HG02973 (cell line): ENCODE measurements around the gene SRPK1.

Source experiments
- ATAC-seq: cut with Tn5 transposase; IDR thresholded peaks from one replicate; pipeline ENCODE4 v1.9.1; 2021; ENCODE audit warnings: moderate library complexity; ENCODE audit not compliant: unreplicated experiment

The SRPK1 gene

GRCh38 chr6:35829306-35829705 lies 91.6 kb downstream of the SRPK1 start:
- no peak for ATAC-seq

DNA sequence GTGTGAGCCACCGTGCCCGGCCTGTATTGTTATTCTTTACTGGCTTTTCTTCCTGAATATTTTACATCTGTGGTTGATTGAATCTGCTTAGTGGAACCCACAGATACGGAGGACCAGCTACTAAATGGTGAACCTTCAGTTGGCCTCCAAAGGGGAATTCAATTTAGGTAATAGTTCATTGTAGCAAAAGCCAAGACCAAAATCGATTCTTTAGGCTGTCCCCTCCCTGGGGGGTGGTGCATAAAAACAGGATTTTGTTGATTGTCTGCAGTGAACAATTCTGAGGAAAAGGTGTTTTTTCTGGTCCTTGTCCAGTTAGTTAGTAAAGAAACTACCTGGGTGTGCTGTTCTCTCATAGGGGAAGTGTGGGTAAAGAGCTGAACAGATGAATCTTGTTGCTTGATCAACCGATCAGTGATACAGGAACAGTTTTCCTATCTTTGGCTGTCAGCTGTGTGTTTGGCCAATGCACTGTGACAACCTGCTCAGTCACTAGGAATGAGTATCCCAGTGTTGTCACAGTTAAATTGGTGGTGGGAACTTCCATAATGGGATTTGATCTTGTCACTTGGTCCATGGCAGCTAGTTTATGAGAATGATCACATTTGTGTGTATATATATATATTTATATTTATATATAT lies 96.2 kb downstream of the SRPK1 start:
- no peak for ATAC-seq

DNA sequence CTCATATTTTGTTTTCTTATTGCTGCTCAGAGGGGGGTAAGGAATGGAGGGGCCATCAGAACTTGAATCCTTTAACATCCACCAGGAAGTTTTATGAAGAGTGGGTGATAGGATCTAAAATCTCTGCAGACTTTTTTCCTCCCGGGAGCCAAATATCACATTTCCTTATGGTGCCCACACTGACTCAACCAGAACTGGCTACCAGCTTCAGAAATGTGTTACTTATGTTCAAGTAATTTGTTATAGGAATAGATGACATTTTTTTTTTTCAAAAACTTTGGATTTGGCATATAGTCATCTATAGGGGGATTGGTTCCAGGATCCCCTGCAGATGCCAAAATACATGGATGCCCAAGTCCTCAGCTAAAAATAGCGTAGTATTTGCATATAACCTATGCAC lies 97.3 kb downstream of the SRPK1 start:
- no peak for ATAC-seq

GRCh38 chr6:35817515-35817914 lies 103.4 kb downstream of the SRPK1 start:
- ATAC-seq: no peak

GRCh38 chr6:35811699-35811995 lies 109.3 kb downstream of the SRPK1 start:
- ATAC-seq: no peak

- no peak for ATAC-seq
These were observed 109.8 kb downstream of the SRPK1 start for GRCh38 chr6:35810971-35811698.

- ATAC-seq: no peak
These were observed 111.1 kb downstream of the SRPK1 start for GRCh38 chr6:35809809-35810208.

DNA sequence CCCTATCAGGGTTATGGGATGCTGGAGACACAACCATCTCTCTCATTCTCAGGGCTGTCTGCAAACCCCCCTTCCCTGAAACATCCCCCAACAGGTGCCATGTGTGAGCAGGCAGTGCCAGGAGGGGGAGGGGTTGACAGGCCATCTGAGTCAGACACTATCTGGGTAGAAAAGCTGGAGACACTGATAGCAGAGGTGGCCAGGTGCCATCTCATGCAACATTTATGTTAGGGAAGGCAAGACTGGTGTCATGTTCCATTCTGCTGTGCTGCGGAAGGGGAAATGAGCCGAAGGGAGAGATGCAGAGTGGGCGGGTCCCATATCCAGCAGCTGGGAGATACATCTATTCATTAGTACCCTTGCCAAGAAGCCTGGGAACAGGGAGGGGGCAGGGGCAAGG lies 112.2 kb downstream of the SRPK1 start:
- no peak for ATAC-seq

GRCh38 chr6:35804996-35805736 lies 115.7 kb downstream of the SRPK1 start, which contains the start of gene LHFPL5:
Gene LHFPL5, plus strand, starts transcription at chr6:35805352. Its CDS starts 319 bp downstream, at chr6:35805671.
- no peak for ATAC-seq

- ATAC-seq: no peak
These were observed 119.8 kb downstream of the SRPK1 start for GRCh38 chr6:35801148-35801547.

- no peak for ATAC-seq
These were observed 122.2 kb downstream of the SRPK1 start for GRCh38 chr6:35798706-35799105.

GRCh38 chr6:35797837-35798526 lies 122.9 kb downstream of the SRPK1 start:
- ATAC-seq: no peak

GRCh38 chr6:35796236-35796635 lies 124.7 kb downstream of the SRPK1 start:
- ATAC-seq: no peak

DNA sequence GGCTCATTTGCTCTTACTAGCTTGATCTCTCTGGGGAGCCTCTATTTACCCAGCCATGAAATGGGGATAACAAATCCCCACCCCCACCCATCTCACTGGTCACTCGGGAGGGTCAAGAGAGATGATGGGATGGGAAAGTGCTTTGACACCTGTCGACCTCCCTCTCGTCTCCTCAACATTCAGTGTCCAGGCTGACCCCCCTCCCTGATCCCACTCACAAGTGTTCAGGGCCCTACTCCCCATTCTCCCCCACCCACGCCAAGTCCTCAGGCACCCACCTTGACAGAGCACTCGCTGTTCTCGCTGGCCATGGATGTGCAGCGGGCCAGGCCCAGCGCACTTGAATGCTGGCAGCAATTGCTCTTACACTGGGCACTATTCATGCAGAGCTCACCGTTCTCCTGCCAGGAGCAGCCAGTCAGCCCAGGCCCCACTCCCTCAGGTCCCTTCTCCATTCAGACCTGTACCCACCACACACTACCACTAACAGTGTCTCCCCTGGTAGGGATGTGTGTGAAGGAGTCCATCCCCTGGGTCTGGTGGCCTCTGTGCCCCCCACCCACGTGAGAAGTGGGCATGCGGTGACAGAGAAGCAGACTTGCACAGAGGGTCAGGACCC lies 125.3 kb downstream of the SRPK1 start:
- no peak for ATAC-seq

DNA sequence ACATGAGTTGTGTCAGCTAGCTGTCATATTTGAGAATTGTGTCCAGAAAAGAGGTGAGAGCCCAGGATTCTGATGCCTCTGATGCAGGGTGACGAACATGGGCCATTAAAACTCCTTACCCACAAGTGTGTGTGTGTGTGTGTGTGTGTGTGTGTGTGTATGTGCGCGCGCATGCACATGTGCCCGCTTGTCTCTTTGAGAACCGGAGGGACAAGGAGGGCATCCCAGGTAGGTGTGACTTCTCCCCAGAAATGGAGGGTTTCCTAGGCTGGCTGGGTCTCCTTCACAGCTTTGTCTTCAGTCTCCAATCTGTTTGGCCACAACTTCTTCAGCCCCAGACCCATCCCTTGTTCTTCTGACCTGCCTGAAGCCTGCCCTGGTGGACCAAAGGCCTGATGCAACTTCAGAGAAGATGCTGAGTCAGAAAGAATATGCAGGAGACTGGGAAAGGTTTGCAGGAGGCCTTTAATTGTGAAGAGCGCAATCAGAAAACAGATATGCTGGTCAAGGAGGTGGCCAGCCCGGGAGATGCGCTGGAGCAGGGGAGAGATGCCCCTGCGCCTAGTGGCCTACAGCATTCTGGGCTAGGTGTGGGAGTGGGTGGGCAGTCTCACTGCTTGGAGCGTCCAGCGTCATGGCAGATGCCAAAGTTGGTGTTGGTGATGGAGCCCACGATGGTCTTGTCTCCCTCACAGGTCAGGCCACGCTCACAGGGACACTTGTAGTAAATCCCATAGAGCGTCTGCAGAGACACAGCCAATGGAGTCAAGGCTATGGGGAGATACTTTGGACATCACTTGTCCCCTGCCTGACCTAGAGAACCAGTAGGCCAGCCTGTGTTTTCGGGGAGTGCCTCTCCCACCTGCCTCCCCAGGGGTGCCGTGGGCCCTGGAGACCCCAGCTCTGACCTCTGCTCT lies 126.1 kb downstream of the SRPK1 start:
- no peak for ATAC-seq

DNA sequence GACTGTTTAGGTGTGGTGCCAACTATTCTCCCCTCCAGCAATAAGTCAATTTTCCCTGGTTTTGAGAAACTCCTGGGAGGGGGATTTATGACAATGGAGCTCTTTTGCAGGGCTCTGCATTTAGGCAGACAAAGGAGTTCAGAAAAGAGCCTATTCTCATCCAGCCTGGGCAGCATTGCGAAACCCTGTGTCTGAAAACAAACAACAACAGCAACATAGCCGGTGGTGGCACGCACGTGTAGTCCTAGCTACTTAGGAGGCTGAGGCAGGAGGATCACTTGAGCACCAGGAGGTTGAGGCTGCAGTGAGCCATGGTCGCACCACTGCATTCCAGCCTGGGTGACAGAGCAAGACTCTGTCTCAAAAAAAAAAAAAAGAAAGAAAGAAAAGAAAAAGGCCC lies 130.2 kb downstream of the SRPK1 start:
- ATAC-seq: no peak

- no peak for ATAC-seq
These were observed 132.4 kb downstream of the SRPK1 start for GRCh38 chr6:35788423-35788982.

DNA sequence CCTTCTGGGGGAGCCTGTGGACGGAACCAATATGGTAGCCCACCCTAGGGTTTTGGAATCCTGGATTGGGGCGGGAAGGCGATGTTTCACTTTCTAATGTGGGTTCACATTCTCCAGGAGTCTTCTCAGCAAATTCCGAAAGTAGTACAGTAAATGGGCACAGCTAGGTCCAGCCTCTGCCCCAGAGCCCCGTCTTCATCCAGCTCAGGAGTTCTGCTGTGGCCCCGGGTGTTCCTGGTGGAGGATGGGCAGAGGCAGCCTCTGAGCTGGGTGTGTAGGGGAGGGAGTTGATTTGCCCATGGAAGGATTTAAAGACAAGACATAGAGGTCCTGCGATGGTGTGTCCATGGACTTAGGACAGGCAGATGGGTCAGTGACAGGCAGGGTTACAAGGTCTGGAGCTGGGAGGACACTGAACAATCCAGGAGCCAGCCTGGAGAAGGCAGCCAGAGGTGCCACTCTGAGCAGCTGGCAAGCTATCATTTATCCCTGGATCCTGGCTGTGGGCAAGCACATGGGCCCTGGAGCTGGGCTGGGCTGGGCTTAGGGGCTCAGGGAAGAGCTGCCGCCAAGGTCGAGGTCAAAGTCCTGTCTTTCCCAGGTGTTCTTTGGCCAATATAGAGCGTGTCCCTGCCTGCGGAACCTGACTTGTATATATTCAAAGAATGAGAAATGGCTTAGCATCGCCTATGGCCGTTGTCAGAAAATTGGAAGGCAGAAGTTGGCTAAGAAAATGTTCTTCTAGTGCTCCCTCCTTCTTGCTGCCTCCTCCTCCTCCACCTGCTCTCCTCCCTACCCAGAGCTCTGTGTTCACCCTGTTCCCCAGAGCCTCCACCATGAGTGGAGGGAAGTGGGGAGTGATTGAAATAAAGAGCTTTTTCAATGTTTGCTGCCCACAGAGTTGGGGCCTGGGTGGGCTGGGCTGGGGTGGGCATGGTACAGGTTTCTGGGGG lies 133.4 kb downstream of the SRPK1 start:
- ATAC-seq: no peak

- no peak for ATAC-seq
These were observed 134.1 kb downstream of the SRPK1 start for GRCh38 chr6:35786810-35787209.
